Tibial nerve (tissue), 4 donors: ENCODE results near the gene DUSP23.

Source experiments
- CTCF ChIP-seq, 5 experiments: fragments of 200-600 bp in 3 of 5; fragments of 450-650 bp in 2 of 5; sonication (generic) in 3 of 5; IDR thresholded peaks; one replicate each; pipeline ENCODE4 v1.5.1; 2016 to 2019; ENCODE audit warnings: antibody characterized with exemption in 5 of 5, mild to moderate bottlenecking in 3 of 5, moderate library complexity in 2 of 5
- EP300 ChIP-seq, 2 donors: sonication (generic); formaldehyde crosslinking; IDR thresholded peaks; one replicate each; pipeline ENCODE4 v1.6.1; 2017; ENCODE audit warnings: antibody characterized with exemption in 2 of 2, mild to moderate bottlenecking in 1 of 2
- POLR2A ChIP-seq, 2 donors: fragments of 450-650 bp; IDR thresholded peaks; one replicate each; pipeline ENCODE4 v1.6.1; 2017; ENCODE audit warnings: antibody characterized with exemption in 2 of 2, mild to moderate bottlenecking in 2 of 2, moderate library complexity in 2 of 2

GRCh38 chr1:159831412-159832141 lies 50.8 kb downstream of the DUSP23 start:
- TF ChIP-seq CTCF (IDR thresholded peaks at IDR 0.05) = no peak
- TF ChIP-seq EP300 (IDR thresholded peaks at IDR 0.05) = no peak
- TF ChIP-seq POLR2A (IDR thresholded peaks at IDR 0.05) = no peak
